ENCODE measurements around the gene SPSB1.

GRCh38 chr1:9293241-9293532, 493 bp downstream of the SPSB1 start:
- TF ChIP-seq POLR2A (IDR thresholded peaks at IDR 0.05; ENCODE audit: low read depth, low read length) (no peak), POLR2AphosphoS5 (IDR thresholded peaks at IDR 0.05; ENCODE audit: low read depth, low read length) (no peak), PAX5 (IDR thresholded peaks at IDR 0.05; ENCODE audit: insufficient read depth, low read length, severe bottlenecking) (no peak)

All from GM12891 (cell line).